GM23338 (cell line): Measurements from ENCODE around the gene KLHL18.

Experiments
- EZH2 ChIP-seq: fragments of 200-600 bp; sonication (generic); IDR thresholded peaks from one replicate; pipeline ENCODE4 v1.8.0; 2017; ENCODE audit warnings: antibody characterized with exemption, mild to moderate bottlenecking, low read depth; ENCODE audit not compliant: unreplicated experiment
- EZH2phosphoT487 ChIP-seq: fragments of 200-600 bp; sonication (generic); IDR thresholded peaks from one replicate; pipeline ENCODE4 v1.8.1; 2018; ENCODE audit warnings: antibody characterized with exemption; ENCODE audit not compliant: unreplicated experiment
- JUNB ChIP-seq: IDR thresholded peaks from one replicate; pipeline ENCODE4 v1.6.1; 2016; ENCODE audit warnings: antibody characterized with exemption; ENCODE audit not compliant: unreplicated experiment
- POLR2AphosphoS5 ChIP-seq: IDR thresholded peaks from 2 replicates; pipeline ENCODE4 v1.6.1; 2016; ENCODE audit warnings: antibody characterized with exemption, low read depth
- ZNF114 ChIP-seq: fragments of 250-450 bp; sonication (Bioruptor Pico); IDR thresholded peaks from 2 replicates; pipeline ENCODE4 v1.5.0; 2020; ENCODE audit warnings: mild to moderate bottlenecking, moderate library complexity
- TF ChIP-seq, protein P1 (sequence below): IDR thresholded peaks from one replicate; pipeline ENCODE4 v1.6.1; 2018; ENCODE audit warnings: antibody characterized with exemption; ENCODE audit not compliant: unreplicated experiment
- TF ChIP-seq, protein P2 (sequence below), 2 experiments: fragments of 200-600 bp in 1 of 2; sonication (generic) in 1 of 2; conservative IDR thresholded peaks; 2 replicates each; pipeline versions ENCODE4 v1.5.1 to v1.6.1; 2016 to 2017; ENCODE audit warnings: antibody characterized with exemption in 2 of 2, low read depth in 2 of 2, mild to moderate bottlenecking in 2 of 2, moderate library complexity in 1 of 2
- TF ChIP-seq, protein P3 (sequence below): IDR thresholded peaks from 2 replicates; pipeline ENCODE4 v1.6.1; 2016; ENCODE audit warnings: antibody characterized with exemption

DNA sequence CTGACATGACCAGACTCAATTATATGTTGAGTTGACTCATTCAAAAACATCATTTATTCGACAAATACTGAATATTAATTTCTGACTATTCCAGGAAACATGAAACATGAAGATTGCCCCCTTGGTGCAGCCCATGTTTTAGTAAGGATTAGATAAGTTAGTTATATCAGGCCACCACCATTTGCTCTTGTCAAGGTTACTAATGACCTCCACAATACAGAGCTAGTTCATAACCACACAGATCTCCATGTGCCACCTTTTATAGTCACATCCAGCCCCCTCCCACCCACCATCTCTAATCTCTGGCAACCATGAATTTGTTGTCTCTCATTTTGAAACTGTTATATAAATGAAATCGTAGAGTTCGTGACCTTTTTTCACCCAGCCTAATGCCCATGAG lies 15.7 kb downstream of the KLHL18 start:
- TF ChIP-seq, protein P1, sequence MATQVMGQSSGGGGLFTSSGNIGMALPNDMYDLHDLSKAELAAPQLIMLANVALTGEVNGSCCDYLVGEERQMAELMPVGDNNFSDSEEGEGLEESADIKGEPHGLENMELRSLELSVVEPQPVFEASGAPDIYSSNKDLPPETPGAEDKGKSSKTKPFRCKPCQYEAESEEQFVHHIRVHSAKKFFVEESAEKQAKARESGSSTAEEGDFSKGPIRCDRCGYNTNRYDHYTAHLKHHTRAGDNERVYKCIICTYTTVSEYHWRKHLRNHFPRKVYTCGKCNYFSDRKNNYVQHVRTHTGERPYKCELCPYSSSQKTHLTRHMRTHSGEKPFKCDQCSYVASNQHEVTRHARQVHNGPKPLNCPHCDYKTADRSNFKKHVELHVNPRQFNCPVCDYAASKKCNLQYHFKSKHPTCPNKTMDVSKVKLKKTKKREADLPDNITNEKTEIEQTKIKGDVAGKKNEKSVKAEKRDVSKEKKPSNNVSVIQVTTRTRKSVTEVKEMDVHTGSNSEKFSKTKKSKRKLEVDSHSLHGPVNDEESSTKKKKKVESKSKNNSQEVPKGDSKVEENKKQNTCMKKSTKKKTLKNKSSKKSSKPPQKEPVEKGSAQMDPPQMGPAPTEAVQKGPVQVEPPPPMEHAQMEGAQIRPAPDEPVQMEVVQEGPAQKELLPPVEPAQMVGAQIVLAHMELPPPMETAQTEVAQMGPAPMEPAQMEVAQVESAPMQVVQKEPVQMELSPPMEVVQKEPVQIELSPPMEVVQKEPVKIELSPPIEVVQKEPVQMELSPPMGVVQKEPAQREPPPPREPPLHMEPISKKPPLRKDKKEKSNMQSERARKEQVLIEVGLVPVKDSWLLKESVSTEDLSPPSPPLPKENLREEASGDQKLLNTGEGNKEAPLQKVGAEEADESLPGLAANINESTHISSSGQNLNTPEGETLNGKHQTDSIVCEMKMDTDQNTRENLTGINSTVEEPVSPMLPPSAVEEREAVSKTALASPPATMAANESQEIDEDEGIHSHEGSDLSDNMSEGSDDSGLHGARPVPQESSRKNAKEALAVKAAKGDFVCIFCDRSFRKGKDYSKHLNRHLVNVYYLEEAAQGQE = no peak
- TF ChIP-seq, protein P2, sequence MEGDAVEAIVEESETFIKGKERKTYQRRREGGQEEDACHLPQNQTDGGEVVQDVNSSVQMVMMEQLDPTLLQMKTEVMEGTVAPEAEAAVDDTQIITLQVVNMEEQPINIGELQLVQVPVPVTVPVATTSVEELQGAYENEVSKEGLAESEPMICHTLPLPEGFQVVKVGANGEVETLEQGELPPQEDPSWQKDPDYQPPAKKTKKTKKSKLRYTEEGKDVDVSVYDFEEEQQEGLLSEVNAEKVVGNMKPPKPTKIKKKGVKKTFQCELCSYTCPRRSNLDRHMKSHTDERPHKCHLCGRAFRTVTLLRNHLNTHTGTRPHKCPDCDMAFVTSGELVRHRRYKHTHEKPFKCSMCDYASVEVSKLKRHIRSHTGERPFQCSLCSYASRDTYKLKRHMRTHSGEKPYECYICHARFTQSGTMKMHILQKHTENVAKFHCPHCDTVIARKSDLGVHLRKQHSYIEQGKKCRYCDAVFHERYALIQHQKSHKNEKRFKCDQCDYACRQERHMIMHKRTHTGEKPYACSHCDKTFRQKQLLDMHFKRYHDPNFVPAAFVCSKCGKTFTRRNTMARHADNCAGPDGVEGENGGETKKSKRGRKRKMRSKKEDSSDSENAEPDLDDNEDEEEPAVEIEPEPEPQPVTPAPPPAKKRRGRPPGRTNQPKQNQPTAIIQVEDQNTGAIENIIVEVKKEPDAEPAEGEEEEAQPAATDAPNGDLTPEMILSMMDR (conservative IDR thresholded peaks at IDR 0.05; ENCODE audit: low read depth in 2 of 2) = no peak
- TF ChIP-seq, protein P3, sequence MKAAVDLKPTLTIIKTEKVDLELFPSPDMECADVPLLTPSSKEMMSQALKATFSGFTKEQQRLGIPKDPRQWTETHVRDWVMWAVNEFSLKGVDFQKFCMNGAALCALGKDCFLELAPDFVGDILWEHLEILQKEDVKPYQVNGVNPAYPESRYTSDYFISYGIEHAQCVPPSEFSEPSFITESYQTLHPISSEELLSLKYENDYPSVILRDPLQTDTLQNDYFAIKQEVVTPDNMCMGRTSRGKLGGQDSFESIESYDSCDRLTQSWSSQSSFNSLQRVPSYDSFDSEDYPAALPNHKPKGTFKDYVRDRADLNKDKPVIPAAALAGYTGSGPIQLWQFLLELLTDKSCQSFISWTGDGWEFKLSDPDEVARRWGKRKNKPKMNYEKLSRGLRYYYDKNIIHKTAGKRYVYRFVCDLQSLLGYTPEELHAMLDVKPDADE = no peak
- TF ChIP-seq EZH2 (no peak), JUNB (no peak), POLR2AphosphoS5 (no peak), ZNF114 (CRISPR knock-in tag) (no peak), EZH2phosphoT487 (no peak)
